HCT116 (cell line): Measurements from ENCODE around the gene TAT. TPM values are rescaled to one million over a fixed set of nuclear protein-coding genes. Genes with fewer than 3 reads are reported as not detected.
"Not testable (repeated sequence)": the region's sequence is repeated elsewhere in the genome, so short reads cannot be mapped to it uniquely, and the experiment has no call there.

ENCODE experiments used
- ATAC-seq: fragments of 200-7000 bp; cut with Tn5 transposase; 2 replicates; pipeline ENCODE4 v1.9.1; 2020; ENCODE audit warnings: mild to moderate bottlenecking, moderate library complexity
- BruUV-seq: library from RNA; stranded (reverse); fragments of 400-500 nt; replicated peaks from 2 replicates; lab custom pipeline; 2021; lab: Mats Ljungman, UMichigan
- CTCF ChIA-PET: fragments of 300-600 bp; sonication (Branson Sonifier 250); formaldehyde crosslinking; loops from one replicate; lab custom pipeline; 2021; ENCODE audit warnings: antibody characterized with exemption; lab: Charles Lee
- POLR2A ChIA-PET: fragments of 300-600, 350-600 bp; sonication (Branson Sonifier 250); formaldehyde crosslinking; loops from one replicate; lab custom pipeline; 2021; ENCODE audit warnings: antibody characterized with exemption; lab: Charles Lee
- RAD21 ChIA-PET, 2 experiments: fragments of 300-600 bp; sonication (Branson Sonifier 250); formaldehyde crosslinking; loops; one replicate each; lab custom pipeline; 2023; ENCODE audit warnings: low total read pairs in 2 of 2; ENCODE audit not compliant: uncharacterized antibody in 2 of 2, unreplicated experiment in 2 of 2, low non-redundant PET in 1 of 2; lab: Charles Lee
- DNase-seq: peaks from one replicate; pipeline ENCODE4 v3.0.0-alpha.2; 2010; ENCODE audit warnings: low read depth, low spot score
- H2AFZ ChIP-seq: fragments of 200-600 bp; shearing (Covaris generic), sonication (generic); 2 replicates; pipeline ENCODE4 v1.6.1; 2017; ENCODE audit warnings: low read depth, mixed run types, mixed read lengths, antibody characterized with exemption, low read length; ENCODE audit not compliant: poor library complexity, severe bottlenecking
- H3K27ac ChIP-seq: 2 replicates; pipeline ENCODE4 v1.5.1; 2012; ENCODE audit warnings: low read depth, low read length
- H3K27me3 ChIP-seq: fragments of 200-600 bp; sonication (generic); 2 replicates; pipeline ENCODE4 v1.6.1; 2016; ENCODE audit warnings: mixed run types, low read length, mixed read lengths; ENCODE audit not compliant: insufficient read depth
- H3K36me3 ChIP-seq, 2 experiments: fragments of 200-500 bp in 1 of 2; fragments of 200-600 bp in 1 of 2; sonication (Bioruptor generic) in 1 of 2; sonication (generic) in 1 of 2; 2 replicates each; pipeline versions ENCODE4 v1.5.1 to v1.6.1; 2014 to 2016; ENCODE audit warnings: low read length in 2 of 2, inconsistent platforms in 1 of 2, mixed read lengths in 1 of 2, mixed run types in 1 of 2; ENCODE audit not compliant: insufficient read depth in 2 of 2, control insufficient read depth in 1 of 2
- H3K4me1 ChIP-seq, 2 experiments: fragments of 200-600 bp in 1 of 2; sonication (generic) in 1 of 2; 2 replicates each; pipeline versions ENCODE4 v1.5.1 to v1.6.1; 2012 to 2017; ENCODE audit warnings: low read length in 2 of 2, inconsistent platforms in 1 of 2, mild to moderate bottlenecking in 1 of 2, mixed read lengths in 1 of 2, mixed run types in 1 of 2, moderate library complexity in 1 of 2; ENCODE audit not compliant: insufficient read depth in 2 of 2, control insufficient read depth in 1 of 2
- H3K4me2 ChIP-seq: fragments of 200-600 bp; sonication (generic); 2 replicates; pipeline ENCODE4 v1.6.1; 2017; ENCODE audit warnings: mixed run types, low read length, mixed read lengths
- H3K4me3 ChIP-seq, 2 experiments: fragments of 200-600 bp in 1 of 2; sonication (generic) in 1 of 2; replicated peaks in 1 of 2; 2 replicates each; pipeline ENCODE4 v1.5.1; 2011 to 2016; ENCODE audit warnings: low read length in 2 of 2, control low read depth in 1 of 2, low read depth in 1 of 2, mild to moderate bottlenecking in 1 of 2, mixed read lengths in 1 of 2, mixed run types in 1 of 2
- H3K79me2 ChIP-seq: fragments of 200-600 bp; sonication (generic); 2 replicates; pipeline ENCODE4 v1.6.1; 2017; ENCODE audit warnings: mild to moderate bottlenecking, mixed run types, low read length, moderate library complexity, mixed read lengths; ENCODE audit not compliant: insufficient read depth
- H3K9ac ChIP-seq: fragments of 200-600 bp; sonication (generic); 2 replicates; pipeline ENCODE4 v1.6.1; 2016; ENCODE audit warnings: low read length, mixed read lengths
- H3K9me2 ChIP-seq: fragments of 200-600 bp; sonication (generic), shearing (Covaris generic); 2 replicates; pipeline ENCODE4 v1.6.1; 2017; ENCODE audit warnings: mixed run types, mild to moderate bottlenecking, moderate library complexity; ENCODE audit not compliant: insufficient read depth
- H3K9me3 ChIP-seq, 2 experiments: fragments of 200-500 bp in 1 of 2; fragments of 200-600 bp in 1 of 2; sonication (Bioruptor generic) in 1 of 2; sonication (generic) in 1 of 2; 2 replicates each; pipeline ENCODE4 v1.6.1; 2014 to 2017; ENCODE audit warnings: low read length in 2 of 2, mixed read lengths in 2 of 2, inconsistent platforms in 1 of 2, low read depth in 1 of 2, mild to moderate bottlenecking in 1 of 2, mixed run types in 1 of 2, moderate library complexity in 1 of 2; ENCODE audit not compliant: control insufficient read depth in 1 of 2, insufficient read depth in 1 of 2
- H4K20me1 ChIP-seq: fragments of 200-600 bp; sonication (generic), shearing (Covaris generic); 2 replicates; pipeline ENCODE4 v1.6.1; 2017; ENCODE audit warnings: mixed run types, mild to moderate bottlenecking, moderate library complexity; ENCODE audit not compliant: insufficient read depth
- CTCF ChIP-seq, 3 experiments: fragments of 200-600 bp in 1 of 3; sonication (generic) in 1 of 3; IDR thresholded peaks in 2 of 3; conservative IDR thresholded peaks in 1 of 3; 2 replicates each; pipeline ENCODE4 v1.5.1; 2012 to 2017; ENCODE audit warnings: low read depth in 2 of 3, low read length in 2 of 3, antibody characterized with exemption in 1 of 3, borderline replicate concordance in 1 of 3, control low read depth in 1 of 3, mild to moderate bottlenecking in 1 of 3, mixed read lengths in 1 of 3, mixed run types in 1 of 3, moderate library complexity in 1 of 3; ENCODE audit not compliant: insufficient read depth in 1 of 3
- intact Hi-C: fragments of 100-400 bp; cut with micrococcal nuclease; formaldehyde crosslinking; loops from 2 replicates; pipeline ENCODE4 v1.10.0; 2022
- total RNA-seq: library from RNA; stranded (reverse); gene quantifications from one replicate; pipeline ENCODE4 v1.2.1, GENCODE V29; 2021; ENCODE audit not compliant: unreplicated experiment

The TAT gene
- total RNA-seq, 1 experiment from 2014 or later, result 0.91 TPM

DNA sequence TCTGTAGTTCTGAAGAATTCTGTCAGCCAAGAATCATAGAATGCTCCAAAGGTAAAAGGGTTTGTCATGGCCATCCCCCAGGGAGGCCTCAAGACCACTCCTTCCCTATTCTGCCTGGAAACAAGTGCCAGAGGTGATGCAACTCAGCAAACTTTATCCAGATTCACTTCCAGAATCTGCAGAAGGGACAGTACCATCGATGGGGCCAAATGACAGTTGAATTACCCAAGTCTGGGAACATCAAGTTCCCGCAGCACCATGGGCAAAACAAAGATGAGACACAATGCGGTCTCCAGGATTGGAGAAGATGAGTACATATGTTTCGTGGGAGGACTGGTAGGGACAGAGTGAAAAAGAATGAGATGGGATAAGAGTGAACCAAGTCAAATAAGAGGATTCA lies 13.7 kb upstream of the TAT start:
- CTCF ChIA-PET, result no interaction called here
- intact Hi-C loops, result no loop called here

GRCh38 chr16:71590071-71590470 lies 13.2 kb upstream of the TAT start:
- H3K27ac ChIP-seq, POLR2A ChIA-PET, ATAC-seq, RAD21 ChIA-PET, H3K4me3 ChIP-seq, H3K9ac ChIP-seq, CTCF ChIA-PET, intact Hi-C loops, H3K4me2 ChIP-seq, H3K27me3 ChIP-seq, H3K9me2 ChIP-seq, H2AFZ ChIP-seq, DNase-seq, H3K36me3 ChIP-seq, H3K9me3 ChIP-seq, H3K79me2 ChIP-seq, BruUV-seq, H4K20me1 ChIP-seq, H3K4me1 ChIP-seq: not testable (repeated sequence)

More for the DNA sequence above, 13.7 kb upstream of the TAT start:
- H3K9ac ChIP-seq, result no peak overlapping the region
- DNase-seq (no peak), ATAC-seq (no peak)
- TF ChIP-seq CTCF (IDR thresholded peaks at IDR 0.05 in 2 of 3, conservative IDR thresholded peaks at IDR 0.05 in 1 of 3; ENCODE audit: borderline replicate concordance in 1 of 3, insufficient read depth in 1 of 3, low read depth in 2 of 3, low read length in 2 of 3), result no peak
- no peak overlapping the region for H3K27ac ChIP-seq
- ChIA-PET POLR2A (no interaction called here), RAD21 (no interaction called here)
- no peaks in the 10 kb centered on the region for H3K9me2 ChIP-seq
- no peaks in the 10 kb centered on the region for H3K9me3 ChIP-seq
- no peak overlapping the region for H3K4me3 ChIP-seq
- no TSS peak for BruUV-seq
- no peaks in the 10 kb centered on the region for H3K36me3 ChIP-seq
- H3K4me2 ChIP-seq, result no peak overlapping the region
- H2AFZ ChIP-seq, result no peak overlapping the region
- H3K27me3 ChIP-seq, result peaks cover 9% of the 10 kb centered on the region; the same call in 1 of the 2 replicates
- H3K4me1 ChIP-seq, result no peaks in the 10 kb centered on the region
- H4K20me1 ChIP-seq, result no peaks in the 10 kb centered on the region
- no peaks in the 10 kb centered on the region for H3K79me2 ChIP-seq

GRCh38 chr16:71589334-71589733 lies 12.4 kb upstream of the TAT start:
- H3K27ac ChIP-seq, CTCF ChIA-PET, H3K79me2 ChIP-seq, H3K4me1 ChIP-seq, H3K4me2 ChIP-seq, POLR2A ChIA-PET, intact Hi-C loops, H3K9ac ChIP-seq, H4K20me1 ChIP-seq, DNase-seq, H3K9me3 ChIP-seq, H3K9me2 ChIP-seq, H3K36me3 ChIP-seq, H2AFZ ChIP-seq, BruUV-seq, ATAC-seq, RAD21 ChIA-PET, H3K27me3 ChIP-seq, H3K4me3 ChIP-seq: not testable (repeated sequence)
